KBM-7 (cell line): Measurements from ENCODE around the gene SENP6.
"Not testable (repeated sequence)": the region's sequence is repeated elsewhere in the genome, so short reads cannot be mapped to it uniquely, and the experiment has no call there.

Experiments
- DNase-seq: peaks from one replicate; pipeline ENCODE4 v3.0.0-alpha.2; 2015
- in situ Hi-C: fragments of 300-500 bp; cut with MboI; formaldehyde crosslinking; loops from 2 replicates; pipeline ENCODE4 v1.14.3; 2020; ENCODE audit warnings: low sequenced_read_pairs, low pct_unique_long_range_greater_than_20kb, mixed read lengths

SENP6 gene

GRCh38 chr6:75633045-75633444 is 31.4 kb downstream of the SENP6 start:
- DNase-seq, result no peak
- in situ Hi-C loops, result no loop called here

DNA sequence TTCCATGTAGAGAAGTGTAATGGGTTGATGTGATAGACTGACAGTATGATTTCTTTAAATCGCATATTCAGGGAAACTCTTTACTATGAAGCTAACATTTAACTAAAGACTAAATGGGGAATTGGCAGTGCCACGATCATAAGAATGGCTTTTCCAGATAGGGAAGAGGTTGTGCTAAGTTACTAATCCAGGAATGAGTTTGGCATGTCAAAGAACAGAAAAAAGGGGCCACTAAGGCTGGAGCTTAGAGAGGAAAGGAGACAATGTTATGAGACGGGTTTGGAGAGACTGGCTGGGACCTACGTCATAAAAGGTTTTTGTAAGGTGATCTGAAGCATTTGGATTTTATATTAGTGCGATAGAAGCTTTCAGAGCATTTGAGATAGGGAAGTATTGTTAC is 40.6 kb downstream of the SENP6 start:
- DNase-seq, result no peak
- in situ Hi-C loops, result no loop called here

GRCh38 chr6:75643173-75643572 is 41.5 kb downstream of the SENP6 start:
- in situ Hi-C loops, result no loop called here

GRCh38 chr6:75656479-75656878 is 54.8 kb downstream of the SENP6 start:
- DNase-seq, result no peak
- in situ Hi-C loops, result no loop called here

More at GRCh38 chr6:75643173-75643572, 41.5 kb downstream of the SENP6 start:
- no peak for DNase-seq

DNA sequence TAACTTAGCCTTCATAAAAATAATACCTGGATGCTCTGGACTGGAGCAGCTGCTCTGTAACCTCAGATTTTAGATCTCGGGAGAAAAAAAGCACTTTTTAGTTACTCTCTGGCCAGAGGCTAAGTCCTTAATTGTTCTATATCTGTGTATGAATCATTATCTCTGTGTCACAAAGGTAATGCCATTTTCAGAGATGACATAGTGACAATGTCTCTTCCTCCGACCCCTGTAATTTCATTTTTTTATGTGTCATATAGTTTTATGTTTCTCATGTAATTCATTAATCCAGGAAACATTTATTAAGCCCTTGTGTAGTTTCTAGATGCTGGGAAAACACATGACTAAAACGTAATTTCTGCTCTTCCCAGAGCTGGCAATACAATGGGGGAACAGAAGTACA is 55.6 kb downstream of the SENP6 start:
- no peak for DNase-seq
- in situ Hi-C loops, result no loop called here

GRCh38 chr6:75666592-75666991 is 64.9 kb downstream of the SENP6 start:
- no peak for DNase-seq
- in situ Hi-C loops, result no loop called here

GRCh38 chr6:75673884-75674283 is 72.2 kb downstream of the SENP6 start:
- in situ Hi-C loops, result no loop called here
- no peak for DNase-seq

GRCh38 chr6:75676377-75676776 is 74.7 kb downstream of the SENP6 start:
- in situ Hi-C loops, result no loop called here
- DNase-seq, result no peak

DNA sequence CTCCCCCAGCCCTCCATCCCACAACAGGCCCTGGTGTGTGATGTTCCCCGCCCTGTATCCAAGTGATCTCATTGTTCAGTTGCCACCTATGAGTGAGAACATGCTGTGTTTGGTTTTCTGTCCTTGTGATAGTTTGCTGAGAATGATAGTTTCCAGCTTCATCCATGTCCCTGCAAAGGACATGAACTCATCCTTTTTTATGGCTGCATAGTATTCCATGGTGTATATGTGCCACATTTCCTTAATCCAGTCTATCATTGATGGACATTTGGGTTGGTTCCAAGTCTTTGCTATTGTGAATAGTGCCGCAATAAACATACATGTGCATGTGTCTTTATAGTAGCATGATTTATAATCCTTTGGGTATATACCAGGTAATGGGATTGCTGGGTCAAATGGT is 80.9 kb downstream of the SENP6 start:
- DNase-seq, in situ Hi-C loops: not testable (repeated sequence)

- in situ Hi-C loops, DNase-seq: not testable (repeated sequence)
Measured at GRCh38 chr6:75683005-75683404, 81.3 kb downstream of the SENP6 start.

DNA sequence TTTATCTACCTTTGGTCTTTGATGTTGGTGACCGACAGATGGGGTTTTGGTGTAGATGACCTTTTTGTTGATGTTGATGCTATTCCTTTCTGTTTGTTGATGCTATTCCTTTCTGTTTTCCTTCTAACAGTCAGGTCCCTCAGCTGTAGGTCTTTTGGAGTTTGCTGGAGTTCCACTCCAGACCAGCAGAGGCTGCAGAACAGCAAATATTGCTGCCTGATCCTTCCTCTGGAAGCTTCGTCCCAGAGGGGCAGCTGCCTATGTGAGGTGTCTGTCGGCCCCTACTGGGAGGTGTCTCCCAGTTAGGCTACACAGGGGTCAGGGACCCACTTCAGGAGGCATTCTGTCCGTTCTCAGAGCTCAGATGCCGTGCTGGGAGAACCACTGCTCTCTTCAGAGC is 85.9 kb downstream of the SENP6 start:
- DNase-seq, in situ Hi-C loops: not testable (repeated sequence)

DNA sequence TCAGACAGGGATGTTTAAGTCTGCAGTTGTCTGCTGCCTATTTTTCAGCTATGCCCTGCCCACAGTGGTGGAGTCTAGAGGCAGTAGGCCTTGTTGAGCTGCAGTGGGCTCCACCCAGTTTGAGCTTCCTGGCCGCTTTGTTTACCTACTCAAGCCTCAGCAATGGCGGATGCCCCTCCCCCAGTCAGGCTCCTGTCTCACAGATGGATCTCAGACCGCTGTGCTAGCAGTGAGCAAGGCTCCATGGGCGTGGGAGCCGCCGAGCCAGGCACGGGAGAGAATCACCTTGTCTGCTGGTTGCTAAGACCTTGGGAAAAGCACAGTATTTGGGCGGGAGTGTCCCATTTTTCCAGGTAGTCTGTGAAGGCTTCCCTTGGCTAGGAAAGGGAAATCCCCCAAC is 86.3 kb downstream of the SENP6 start:
- DNase-seq, in situ Hi-C loops: not testable (repeated sequence)

GRCh38 chr6:75689576-75689975 is 87.9 kb downstream of the SENP6 start:
- no peak for DNase-seq
- in situ Hi-C loops, result no loop called here

GRCh38 chr6:75691012-75691411 is 89.3 kb downstream of the SENP6 start:
- no peak for DNase-seq
- in situ Hi-C loops, result no loop called here

DNA sequence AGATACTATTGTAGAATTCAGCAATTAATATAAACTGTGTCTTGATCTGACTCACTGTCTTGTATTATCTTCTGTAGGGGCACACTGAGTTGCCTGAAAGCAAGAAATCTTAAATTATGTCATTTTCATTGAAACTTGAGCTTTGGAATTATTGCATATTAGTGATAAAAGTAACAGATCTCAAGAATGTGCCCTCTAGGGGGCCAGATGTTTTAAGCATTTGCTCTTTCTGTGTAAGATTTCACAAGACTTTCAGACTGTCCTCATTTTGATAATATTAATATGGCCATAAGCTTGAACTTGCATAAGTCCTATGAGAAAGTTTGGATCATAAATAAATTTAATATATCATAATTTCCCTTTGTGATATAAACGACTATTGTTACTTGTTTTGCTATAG is 91.9 kb downstream of the SENP6 start:
- DNase-seq, result no peak
- in situ Hi-C loops, result no loop called here

- DNase-seq, result no peak
- in situ Hi-C loops, result no loop called here
Measured at GRCh38 chr6:75694406-75694805, 92.7 kb downstream of the SENP6 start.

DNA sequence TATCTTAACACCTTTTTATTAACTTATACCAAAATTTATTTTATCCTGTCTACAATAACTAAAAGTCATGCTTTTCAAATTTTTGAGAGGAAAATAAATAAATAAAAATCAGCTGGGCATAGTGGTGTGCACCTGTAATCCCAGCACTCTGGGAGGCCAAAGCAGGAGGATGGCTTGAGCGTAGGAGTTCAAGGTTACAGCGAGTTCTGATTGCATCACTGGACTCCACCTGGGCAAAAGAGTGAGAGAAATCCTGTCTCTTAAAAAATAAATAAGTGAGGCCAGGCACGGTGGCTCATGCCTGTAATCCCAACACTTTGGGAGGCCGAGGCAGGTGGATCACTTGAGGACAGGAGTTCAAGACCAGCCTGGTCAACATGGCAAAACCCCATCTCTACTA is 106.7 kb downstream of the SENP6 start:
- in situ Hi-C loops, DNase-seq: not testable (repeated sequence)

DNA sequence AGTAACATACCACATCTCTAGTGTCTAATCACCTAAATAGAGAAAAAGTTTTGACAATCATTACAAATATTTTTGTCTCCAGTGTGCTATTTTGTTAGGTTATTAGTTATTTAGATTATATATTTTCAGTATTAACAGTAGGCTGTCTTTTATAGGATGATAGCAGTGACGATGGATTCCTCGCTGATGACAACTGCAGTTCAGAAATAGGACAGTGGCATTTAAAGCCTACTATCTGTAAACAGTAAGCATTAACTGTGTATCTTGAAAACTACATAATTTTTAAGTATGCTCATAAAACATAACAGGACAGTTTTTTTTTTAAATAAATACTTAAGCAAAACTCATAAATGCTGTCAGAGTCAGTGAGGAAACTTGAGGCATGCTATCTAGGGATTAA is 109.5 kb downstream of the SENP6 start:
- DNase-seq, result no peak
- in situ Hi-C loops, result no loop called here

DNA sequence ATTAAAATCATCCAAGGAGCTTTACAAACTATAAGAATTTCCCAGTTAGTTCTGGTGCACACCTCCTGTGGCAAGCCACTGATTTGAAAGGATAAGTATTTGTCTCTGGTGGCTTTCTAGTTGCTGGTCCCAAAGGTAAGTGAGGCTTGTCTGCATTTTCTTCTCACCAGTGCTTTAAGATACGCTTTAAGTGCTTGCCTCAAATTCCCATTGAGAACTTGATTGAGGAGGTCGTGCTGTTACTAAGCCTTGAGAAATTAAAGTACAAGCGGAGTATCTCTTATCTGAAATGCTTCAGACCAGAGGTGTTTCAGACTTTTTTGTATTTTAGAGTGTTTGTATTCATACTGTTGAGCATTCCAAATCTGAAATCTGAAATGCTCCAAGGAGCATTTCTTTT is 117.5 kb downstream of the SENP6 start:
- in situ Hi-C loops, result no loop called here
- no peak for DNase-seq

DNA sequence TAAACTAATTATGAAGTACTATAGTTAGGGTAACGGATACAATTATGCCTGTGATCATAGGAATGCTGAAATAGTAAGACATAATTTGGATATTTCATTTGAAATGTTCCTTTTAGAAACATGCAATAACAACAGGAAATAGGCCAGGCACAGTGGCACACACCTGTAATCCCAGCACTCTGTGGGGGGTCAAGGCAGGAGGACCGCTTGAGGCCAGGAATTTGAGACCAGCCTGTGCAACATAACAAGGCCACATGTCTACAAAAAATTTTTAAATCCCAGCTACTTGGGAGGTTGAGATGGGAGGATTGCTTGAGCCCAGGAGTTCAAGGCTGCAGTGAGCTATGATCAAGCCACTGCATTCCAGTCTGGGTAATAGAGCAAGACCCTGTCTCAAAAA is 121.7 kb downstream of the SENP6 start:
- no peak for DNase-seq
- in situ Hi-C loops, result no loop called here

- in situ Hi-C loops, result no loop called here
- no peak for DNase-seq
Measured at GRCh38 chr6:75727206-75727605, 125.5 kb downstream of the SENP6 start.

DNA sequence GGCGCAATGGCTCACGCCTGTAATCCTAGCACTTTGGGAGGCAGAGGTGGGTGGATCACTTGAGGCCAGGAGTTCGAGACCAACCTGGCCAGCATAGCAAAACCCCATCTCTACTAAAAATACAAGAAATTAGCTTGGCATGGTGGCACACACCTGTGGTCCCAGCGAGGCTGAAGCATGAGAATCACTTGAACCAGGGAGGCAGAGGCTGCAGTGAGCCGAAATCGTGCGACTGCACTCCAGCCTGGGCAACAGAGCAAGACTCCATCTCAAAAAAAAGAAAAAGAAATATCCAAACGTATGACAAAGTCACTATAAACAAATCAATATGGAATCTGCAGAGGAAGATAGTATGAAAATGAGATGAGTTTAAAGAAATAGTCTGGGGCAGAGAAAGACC is 129.3 kb downstream of the SENP6 start:
- DNase-seq, in situ Hi-C loops: not testable (repeated sequence)
